Measurements from ENCODE around the gene DENND4C.
A peak's percentile ranks its signal among the peaks of the same experiment; 100 is the strongest.
"Not testable (repeated sequence)": the region's sequence is repeated elsewhere in the genome, so short reads cannot be mapped to it uniquely, and the experiment has no call there.

Gene DENND4C

GRCh38 chr9:19255821-19256220 is 25.3 kb downstream of the DENND4C start:
- CTCF ChIA-PET: no interaction called here
- no peak overlapping the region for H3K27ac ChIP-seq (ENCODE audit: extremely low read depth, low read depth, low read length)
- TF ChIP-seq ZNF121 (tag by site-specific recombination; IDR thresholded peaks at IDR 0.05) (peak; percentile 65; the same call in 1 of the 2 replicates), PRDM1 (tag by site-specific recombination; IDR thresholded peaks at IDR 0.05) (no peak)
- no peak overlapping the region for H3K4me3 ChIP-seq (ENCODE audit: low read depth, low read length)
- POLR2A ChIA-PET: interaction anchor here (0.7 kb wide), 1 partner anchor 105 kb away, joined by 3 read pairs; no protein-coding TSS in a partner anchor
- no peaks in the 10 kb centered on the region for H3K36me3 ChIP-seq (ENCODE audit: control insufficient read depth in 2 of 2, insufficient read depth in 1 of 2, low read length in 2 of 2)
- no peaks in the 10 kb centered on the region for H3K4me1 ChIP-seq (ENCODE audit: control insufficient read depth, insufficient read depth, low read length)
- H3K9me3 ChIP-seq (ENCODE audit: control insufficient read depth, insufficient read depth, low read depth, low read length): no peaks in the 10 kb centered on the region

GRCh38 chr9:19259665-19260255 is 29.3 kb downstream of the DENND4C start:
- CTCF ChIA-PET; H3K36me3 ChIP-seq (ENCODE audit: control insufficient read depth in 2 of 2, insufficient read depth in 1 of 2, low read length in 2 of 2); H3K27ac ChIP-seq (ENCODE audit: extremely low read depth, low read depth, low read length); H3K9me3 ChIP-seq (ENCODE audit: control insufficient read depth, insufficient read depth, low read depth, low read length); H3K4me3 ChIP-seq (ENCODE audit: low read depth, low read length); POLR2A ChIA-PET; H3K4me1 ChIP-seq (ENCODE audit: control insufficient read depth, insufficient read depth, low read length): not testable (repeated sequence)

- POLR2A ChIA-PET, CTCF ChIA-PET: not testable (repeated sequence)
Observed at GRCh38 chr9:19265602-19266001, 35.1 kb downstream of the DENND4C start.

DNA sequence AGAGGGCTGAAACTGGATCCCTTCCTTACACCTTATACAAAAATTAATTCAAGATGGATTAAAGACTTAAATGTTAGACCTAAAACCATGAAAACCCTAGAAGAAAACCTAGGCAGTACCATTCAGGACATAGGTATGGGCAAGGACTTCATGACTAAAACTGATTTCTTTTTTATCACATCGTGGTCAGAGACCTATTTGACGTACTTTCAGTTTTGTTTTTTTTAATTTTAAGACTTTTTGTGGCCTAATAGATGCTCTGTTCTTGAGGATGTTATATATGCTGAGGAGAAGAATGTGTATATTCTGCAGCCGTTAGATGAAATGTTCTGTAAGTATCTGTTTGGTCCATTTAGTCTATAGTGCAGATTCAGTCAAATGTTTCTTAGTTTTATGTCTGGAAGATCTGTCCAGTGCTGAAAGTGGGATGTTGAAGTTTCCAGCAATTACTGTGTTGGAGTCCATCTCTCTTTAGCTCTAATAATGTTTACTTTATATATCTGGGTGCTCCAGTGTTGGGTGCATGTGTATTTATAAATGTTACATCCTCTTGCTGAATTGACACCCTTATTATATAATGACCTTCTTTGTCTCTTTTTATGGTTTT is 36.4 kb downstream of the DENND4C start:
- H3K4me3 ChIP-seq (ENCODE audit: low read depth, low read length); H3K4me1 ChIP-seq (ENCODE audit: control insufficient read depth, insufficient read depth, low read length); H3K9me3 ChIP-seq (ENCODE audit: control insufficient read depth, insufficient read depth, low read depth, low read length); CTCF ChIA-PET; POLR2A ChIA-PET; H3K27ac ChIP-seq (ENCODE audit: extremely low read depth, low read depth, low read length); H3K36me3 ChIP-seq (ENCODE audit: control insufficient read depth in 2 of 2, insufficient read depth in 1 of 2, low read length in 2 of 2): not testable (repeated sequence)
- TF ChIP-seq, protein P1, sequence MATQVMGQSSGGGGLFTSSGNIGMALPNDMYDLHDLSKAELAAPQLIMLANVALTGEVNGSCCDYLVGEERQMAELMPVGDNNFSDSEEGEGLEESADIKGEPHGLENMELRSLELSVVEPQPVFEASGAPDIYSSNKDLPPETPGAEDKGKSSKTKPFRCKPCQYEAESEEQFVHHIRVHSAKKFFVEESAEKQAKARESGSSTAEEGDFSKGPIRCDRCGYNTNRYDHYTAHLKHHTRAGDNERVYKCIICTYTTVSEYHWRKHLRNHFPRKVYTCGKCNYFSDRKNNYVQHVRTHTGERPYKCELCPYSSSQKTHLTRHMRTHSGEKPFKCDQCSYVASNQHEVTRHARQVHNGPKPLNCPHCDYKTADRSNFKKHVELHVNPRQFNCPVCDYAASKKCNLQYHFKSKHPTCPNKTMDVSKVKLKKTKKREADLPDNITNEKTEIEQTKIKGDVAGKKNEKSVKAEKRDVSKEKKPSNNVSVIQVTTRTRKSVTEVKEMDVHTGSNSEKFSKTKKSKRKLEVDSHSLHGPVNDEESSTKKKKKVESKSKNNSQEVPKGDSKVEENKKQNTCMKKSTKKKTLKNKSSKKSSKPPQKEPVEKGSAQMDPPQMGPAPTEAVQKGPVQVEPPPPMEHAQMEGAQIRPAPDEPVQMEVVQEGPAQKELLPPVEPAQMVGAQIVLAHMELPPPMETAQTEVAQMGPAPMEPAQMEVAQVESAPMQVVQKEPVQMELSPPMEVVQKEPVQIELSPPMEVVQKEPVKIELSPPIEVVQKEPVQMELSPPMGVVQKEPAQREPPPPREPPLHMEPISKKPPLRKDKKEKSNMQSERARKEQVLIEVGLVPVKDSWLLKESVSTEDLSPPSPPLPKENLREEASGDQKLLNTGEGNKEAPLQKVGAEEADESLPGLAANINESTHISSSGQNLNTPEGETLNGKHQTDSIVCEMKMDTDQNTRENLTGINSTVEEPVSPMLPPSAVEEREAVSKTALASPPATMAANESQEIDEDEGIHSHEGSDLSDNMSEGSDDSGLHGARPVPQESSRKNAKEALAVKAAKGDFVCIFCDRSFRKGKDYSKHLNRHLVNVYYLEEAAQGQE (tag by site-specific recombination; IDR thresholded peaks at IDR 0.05): peak; percentile 82

More at GRCh38 chr9:19265602-19266001, 35.1 kb downstream of the DENND4C start:
- TF ChIP-seq ZNF580 (tag by site-specific recombination; IDR thresholded peaks at IDR 0.05) (peak; percentile 80; the same call in 1 of the 2 replicates), ZNF146 (tag by site-specific recombination; IDR thresholded peaks at IDR 0.05) (peak; percentile 85)
- H3K27ac ChIP-seq (ENCODE audit: extremely low read depth, low read depth, low read length); H3K4me1 ChIP-seq (ENCODE audit: control insufficient read depth, insufficient read depth, low read length); H3K4me3 ChIP-seq (ENCODE audit: low read depth, low read length); H3K36me3 ChIP-seq (ENCODE audit: control insufficient read depth in 2 of 2, insufficient read depth in 1 of 2, low read length in 2 of 2); H3K9me3 ChIP-seq (ENCODE audit: control insufficient read depth, insufficient read depth, low read depth, low read length): not testable (repeated sequence)

DNA sequence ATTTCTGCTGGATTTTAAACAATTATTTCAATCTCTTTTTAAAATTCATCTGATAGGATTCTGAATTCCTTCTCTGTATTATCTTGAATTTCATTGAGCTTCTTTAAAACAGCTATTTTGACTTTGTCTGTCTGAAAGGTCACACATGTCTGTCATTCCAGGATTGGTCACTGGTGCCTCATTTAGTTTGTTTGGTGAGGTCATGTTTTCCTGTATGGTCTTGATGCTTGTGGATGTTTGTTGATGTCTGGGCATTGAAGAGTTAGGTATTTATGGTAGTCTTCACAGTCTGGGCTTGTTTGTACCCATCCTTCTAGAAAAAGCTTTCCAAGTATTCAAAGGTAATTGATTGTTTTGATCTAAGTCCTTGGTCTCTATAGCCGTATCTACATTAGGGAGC is 39.1 kb downstream of the DENND4C start:
- CTCF ChIA-PET: no interaction called here
- Histone ChIP-seq H3K9me3 (ENCODE audit: control insufficient read depth, insufficient read depth, low read depth, low read length) (no peaks in the 10 kb centered on the region), H3K36me3 (ENCODE audit: control insufficient read depth in 2 of 2, insufficient read depth in 1 of 2, low read length in 2 of 2) (no peaks in the 10 kb centered on the region; a peak in 1 of 3 replicates), H3K27ac (ENCODE audit: extremely low read depth, low read depth, low read length) (no peak overlapping the region), H3K4me3 (ENCODE audit: low read depth, low read length) (no peak overlapping the region), H3K4me1 (ENCODE audit: control insufficient read depth, insufficient read depth, low read length) (no peaks in the 10 kb centered on the region)
- TF ChIP-seq, protein P2, sequence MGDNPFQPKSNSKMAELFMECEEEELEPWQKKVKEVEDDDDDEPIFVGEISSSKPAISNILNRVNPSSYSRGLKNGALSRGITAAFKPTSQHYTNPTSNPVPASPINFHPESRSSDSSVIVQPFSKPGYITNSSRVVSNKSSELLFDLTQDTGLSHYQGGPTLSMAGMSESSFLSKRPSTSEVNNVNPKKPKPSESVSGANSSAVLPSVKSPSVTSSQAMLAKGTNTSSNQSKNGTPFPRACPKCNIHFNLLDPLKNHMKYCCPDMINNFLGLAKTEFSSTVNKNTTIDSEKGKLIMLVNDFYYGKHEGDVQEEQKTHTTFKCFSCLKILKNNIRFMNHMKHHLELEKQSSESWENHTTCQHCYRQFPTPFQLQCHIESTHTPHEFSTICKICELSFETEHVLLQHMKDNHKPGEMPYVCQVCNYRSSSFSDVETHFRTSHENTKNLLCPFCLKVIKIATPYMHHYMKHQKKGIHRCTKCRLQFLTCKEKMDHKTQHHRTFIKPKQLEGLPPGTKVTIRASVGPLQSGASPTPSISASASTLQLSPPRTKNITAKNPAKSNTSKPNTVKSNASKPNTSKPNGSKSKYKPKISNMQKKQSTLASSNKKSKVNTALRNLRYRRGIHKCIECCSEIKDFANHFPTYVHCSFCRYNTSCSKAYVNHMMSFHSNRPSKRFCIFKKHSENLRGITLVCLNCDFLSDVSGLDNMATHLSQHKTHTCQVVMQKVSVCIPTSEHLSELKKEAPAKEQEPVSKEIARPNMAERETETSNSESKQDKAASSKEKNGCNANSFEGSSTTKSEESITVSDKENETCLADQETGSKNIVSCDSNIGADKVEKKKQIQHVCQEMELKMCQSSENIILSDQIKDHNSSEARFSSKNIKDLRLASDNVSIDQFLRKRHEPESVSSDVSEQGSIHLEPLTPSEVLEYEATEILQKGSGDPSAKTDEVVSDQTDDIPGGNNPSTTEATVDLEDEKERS (tag by site-specific recombination; IDR thresholded peaks at IDR 0.05): no peak
- TF ChIP-seq ZSCAN16 (tag by site-specific recombination; IDR thresholded peaks at IDR 0.05): no peak
- TF ChIP-seq ZNF169 (tag by site-specific recombination; IDR thresholded peaks at IDR 0.05): no peak
- TF ChIP-seq KLF1 (tag by site-specific recombination; IDR thresholded peaks at IDR 0.05): no peak
- POLR2A ChIA-PET: interaction anchor here (0.7 kb wide), 1 partner anchor 39 kb away, joined by 3 read pairs; the partner anchor contains the start of gene DENND4C
